Activated T-cell treated with anti-CD3 and anti-CD28 coated beads, Interleukin-2, amount 50 U/mL, for 72 hours (primary cell): ENCODE data around the gene SLC34A3. TPM values are rescaled to one million over a fixed set of nuclear protein-coding genes. Genes with fewer than 3 reads are reported as not detected.
A peak's percentile ranks its signal among the peaks of the same experiment; 100 is the strongest.

Source experiments
- ATAC-seq, 2 donors: fragments of 150-1000 bp; cut with Tn5 transposase; replicated peaks in 1 of 2; 2 replicates each; pipeline ENCODE4 v1.10.0; 2021; ENCODE audit warnings: moderate library complexity in 2 of 2, mild to moderate bottlenecking in 1 of 2
- DNase-seq, 2 donors: peaks; one replicate each; pipeline ENCODE4 v3.0.0; 2021 to 2022; ENCODE audit warnings: mixed read lengths in 1 of 2
- H3K27ac Mint-ChIP-seq: one replicate; pipeline ENCODE4 v1.8.0; 2022; ENCODE audit warnings: mild to moderate bottlenecking, moderate library complexity, mixed read lengths
- H3K27me3 Mint-ChIP-seq: one replicate; pipeline ENCODE4 v1.8.0; 2022; ENCODE audit warnings: low read depth, mixed read lengths
- H3K36me3 Mint-ChIP-seq, 2 donors: one replicate each; pipeline ENCODE4 v1.8.0; 2022; ENCODE audit warnings: mixed read lengths in 2 of 2, mild to moderate bottlenecking in 1 of 2; ENCODE audit not compliant: insufficient read depth in 2 of 2
- H3K4me1 Mint-ChIP-seq: one replicate; pipeline ENCODE4 v1.8.0; 2022; ENCODE audit warnings: low read depth, mixed read lengths
- H3K4me3 Mint-ChIP-seq, 2 donors: one replicate each; pipeline ENCODE4 v1.8.0; 2022; ENCODE audit warnings: mild to moderate bottlenecking in 2 of 2, mixed read lengths in 2 of 2, moderate library complexity in 2 of 2
- H3K9me3 Mint-ChIP-seq, 2 donors: one replicate each; pipeline ENCODE4 v1.8.0; 2022; ENCODE audit warnings: mixed read lengths in 2 of 2
- total RNA-seq, 2 donors: library from RNA; stranded (reverse); gene quantifications; one replicate each; pipeline ENCODE4 v1.2.3, GENCODE V29; 2022

SLC34A3 gene
- total RNA-seq, 2 donors from 2014 or later: 0.12 to 0.14 TPM

GRCh38 chr9:137262909-137263285 is 32.2 kb downstream of the SLC34A3 start:
- no peaks in the 10 kb centered on the region for H3K4me1 Mint-ChIP-seq
- H3K27ac Mint-ChIP-seq: no peak overlapping the region
- H3K4me3 Mint-ChIP-seq: no peak overlapping the region
- peaks cover 0 to 5% of the 10 kb centered on the region in 2 donors for H3K36me3 Mint-ChIP-seq
- DNase-seq: no peak
- ATAC-seq: no peak
- no peaks in the 10 kb centered on the region for H3K9me3 Mint-ChIP-seq
- H3K27me3 Mint-ChIP-seq: no peaks in the 10 kb centered on the region

- DNase-seq (no peak), ATAC-seq (no peak)
- Mint-ChIP-seq H3K27me3 (no peaks in the 10 kb centered on the region), H3K4me1 (no peaks in the 10 kb centered on the region), H3K4me3 (no peak overlapping the region), H3K9me3 (no peaks in the 10 kb centered on the region), H3K27ac (no peak overlapping the region), H3K36me3 (peaks cover 0 to 5% of the 10 kb centered on the region in 2 donors)
These were observed 32.8 kb downstream of the SLC34A3 start for GRCh38 chr9:137263506-137263905.

DNA sequence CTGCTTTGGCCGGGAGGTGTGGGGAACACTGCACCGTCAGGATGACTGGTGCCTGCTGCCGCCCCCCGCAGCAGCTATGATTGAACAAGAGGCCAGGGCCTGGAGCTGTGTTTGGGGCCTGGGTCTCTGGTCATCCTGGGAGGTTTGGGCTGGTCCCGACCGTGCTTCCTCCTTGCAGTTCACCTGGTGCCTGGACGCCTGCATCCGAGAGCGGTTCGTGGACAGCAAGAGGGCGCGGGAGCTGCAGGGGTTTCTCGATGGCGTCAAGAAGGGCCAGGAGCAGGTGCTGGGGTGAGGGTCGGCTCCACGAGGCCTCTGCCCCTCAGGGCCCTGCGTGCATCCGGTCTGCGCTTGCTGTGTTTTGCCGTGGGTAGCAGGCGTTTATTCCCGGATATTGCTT is 33.4 kb downstream of the SLC34A3 start:
- H3K27me3 Mint-ChIP-seq: no peaks in the 10 kb centered on the region
- H3K9me3 Mint-ChIP-seq: no peaks in the 10 kb centered on the region
- peaks cover 2 to 5% of the 10 kb centered on the region in 2 donors for H3K36me3 Mint-ChIP-seq
- DNase-seq: no peak
- no peak for ATAC-seq
- H3K4me3 Mint-ChIP-seq: no peak overlapping the region
- no peaks in the 10 kb centered on the region for H3K4me1 Mint-ChIP-seq
- no peak overlapping the region for H3K27ac Mint-ChIP-seq

DNA sequence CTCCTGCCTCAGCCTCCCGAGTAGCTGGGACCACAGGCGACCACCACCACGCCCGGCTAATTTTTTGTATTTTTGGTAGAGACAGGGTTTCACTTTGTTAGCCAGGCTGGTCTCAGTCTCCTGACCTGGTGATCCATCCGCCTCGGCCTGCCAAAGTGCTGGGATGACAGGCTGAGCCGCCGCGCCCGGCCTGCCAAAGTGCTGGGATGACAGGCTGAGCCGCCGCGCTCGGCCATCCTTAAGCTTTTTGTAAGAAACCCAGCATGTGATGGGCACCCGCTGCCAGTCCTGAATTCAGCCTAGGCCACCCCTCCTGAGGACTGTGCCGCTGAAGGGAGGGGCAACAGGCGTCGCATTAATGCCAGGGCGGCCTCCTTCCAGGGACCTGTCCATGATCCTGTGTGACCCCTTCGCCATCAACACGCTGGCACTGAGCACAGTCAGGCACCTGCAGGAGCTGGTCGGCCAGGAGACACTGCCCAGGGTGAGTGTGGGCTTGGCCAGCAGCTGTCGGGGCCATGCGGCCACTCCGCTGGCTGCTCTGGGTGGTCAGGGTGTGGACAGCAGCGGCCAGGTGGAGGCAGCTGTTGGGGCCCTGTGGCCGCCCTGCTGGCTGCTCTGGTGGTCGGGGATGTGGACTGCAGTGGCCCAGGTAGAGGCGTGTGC is 34.9 kb downstream of the SLC34A3 start:
- no peak for ATAC-seq
- no peak overlapping the region for H3K27ac Mint-ChIP-seq
- peaks cover 2 to 11% of the 10 kb centered on the region in 2 donors for H3K36me3 Mint-ChIP-seq
- H3K4me3 Mint-ChIP-seq: no peak overlapping the region
- no peak for DNase-seq
- H3K9me3 Mint-ChIP-seq: no peaks in the 10 kb centered on the region
- peaks cover 11% of the 10 kb centered on the region for H3K4me1 Mint-ChIP-seq
- no peaks in the 10 kb centered on the region for H3K27me3 Mint-ChIP-seq

DNA sequence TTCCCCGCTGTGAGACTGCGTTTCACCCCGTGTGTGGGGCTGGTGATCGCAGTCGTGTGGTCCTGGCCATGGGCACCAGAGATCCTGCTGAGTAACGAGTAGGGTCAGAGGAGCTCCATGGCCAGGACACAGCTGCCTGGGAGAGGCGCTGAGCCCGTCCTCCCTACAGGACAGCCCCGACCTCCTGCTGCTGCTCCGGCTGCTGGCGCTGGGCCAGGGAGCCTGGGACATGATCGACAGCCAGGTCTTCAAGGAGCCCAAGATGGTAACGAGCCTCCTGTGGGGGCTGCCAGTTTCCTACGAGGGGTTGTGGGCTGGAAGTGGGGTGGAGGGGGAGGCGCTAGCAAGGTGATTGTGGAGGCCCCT is 35.4 kb downstream of the SLC34A3 start:
- Mint-ChIP-seq H3K27me3 (no peaks in the 10 kb centered on the region), H3K4me3 (no peak overlapping the region), H3K36me3 (peaks cover 2 to 11% of the 10 kb centered on the region in 2 donors), H3K4me1 (peaks cover 13% of the 10 kb centered on the region), H3K9me3 (no peaks in the 10 kb centered on the region), H3K27ac (no peak overlapping the region)
- DNase-seq (no peak), ATAC-seq (no peak)

- peaks cover 2 to 8% of the 10 kb centered on the region in 2 donors for H3K36me3 Mint-ChIP-seq
- no peak for ATAC-seq
These were observed 36.1 kb downstream of the SLC34A3 start for GRCh38 chr9:137266585-137267453.

GRCh38 chr9:137267933-137268355 is 37.2 kb downstream of the SLC34A3 start:
- H3K27ac Mint-ChIP-seq: no peak overlapping the region
- DNase-seq (no peak), ATAC-seq (no peak)
- no peak overlapping the region for H3K4me3 Mint-ChIP-seq
- no peaks in the 10 kb centered on the region for H3K27me3 Mint-ChIP-seq
- H3K36me3 Mint-ChIP-seq: peaks cover 2 to 6% of the 10 kb centered on the region in 2 donors
- peaks cover 19% of the 10 kb centered on the region for H3K4me1 Mint-ChIP-seq
- no peaks in the 10 kb centered on the region for H3K9me3 Mint-ChIP-seq

More at GRCh38 chr9:137266585-137267453, 36.1 kb downstream of the SLC34A3 start:
- H3K4me3 Mint-ChIP-seq: no peak overlapping the region
- no peak overlapping the region for H3K27ac Mint-ChIP-seq
- no peak for DNase-seq
- peaks cover 19% of the 10 kb centered on the region for H3K4me1 Mint-ChIP-seq
- no peaks in the 10 kb centered on the region for H3K9me3 Mint-ChIP-seq
- H3K27me3 Mint-ChIP-seq: no peaks in the 10 kb centered on the region

DNA sequence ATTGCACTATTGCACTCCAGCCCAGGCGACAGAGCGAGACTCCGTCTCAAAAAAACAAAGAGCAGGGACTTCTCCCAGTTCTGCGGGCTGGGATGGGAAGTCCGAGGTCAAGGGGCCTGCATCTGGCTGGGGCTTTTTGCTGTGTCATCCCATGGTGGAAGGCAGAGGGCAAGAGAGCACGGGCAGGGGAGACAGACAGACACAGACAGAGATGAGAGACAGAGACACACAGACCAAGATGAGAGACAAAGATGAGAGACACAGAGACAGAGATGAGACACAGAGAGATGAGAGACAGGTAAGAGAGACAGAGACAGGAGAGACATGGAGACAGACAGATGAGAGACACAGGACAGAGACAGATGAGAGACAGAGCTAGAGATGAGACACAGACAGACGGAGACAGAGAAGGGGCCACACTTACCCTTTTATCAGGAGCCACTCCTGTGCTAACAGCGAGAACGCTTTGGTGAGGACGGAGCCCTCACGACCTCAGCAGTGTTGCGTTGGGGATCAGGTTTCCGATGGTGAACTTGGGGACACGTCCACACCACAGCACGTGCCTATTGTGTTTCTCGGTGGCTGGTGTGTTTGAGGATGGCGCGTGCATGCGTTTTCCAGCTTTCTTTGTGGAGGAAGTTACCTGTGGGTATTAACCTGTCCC is 38.0 kb downstream of the SLC34A3 start:
- H3K27me3 Mint-ChIP-seq: no peaks in the 10 kb centered on the region
- peaks cover 2 to 8% of the 10 kb centered on the region in 2 donors for H3K36me3 Mint-ChIP-seq
- DNase-seq (no peak), ATAC-seq (no peak)
- H3K4me1 Mint-ChIP-seq: peaks cover 19% of the 10 kb centered on the region
- no peak overlapping the region for H3K27ac Mint-ChIP-seq
- H3K9me3 Mint-ChIP-seq: no peaks in the 10 kb centered on the region
- H3K4me3 Mint-ChIP-seq: no peak overlapping the region

DNA sequence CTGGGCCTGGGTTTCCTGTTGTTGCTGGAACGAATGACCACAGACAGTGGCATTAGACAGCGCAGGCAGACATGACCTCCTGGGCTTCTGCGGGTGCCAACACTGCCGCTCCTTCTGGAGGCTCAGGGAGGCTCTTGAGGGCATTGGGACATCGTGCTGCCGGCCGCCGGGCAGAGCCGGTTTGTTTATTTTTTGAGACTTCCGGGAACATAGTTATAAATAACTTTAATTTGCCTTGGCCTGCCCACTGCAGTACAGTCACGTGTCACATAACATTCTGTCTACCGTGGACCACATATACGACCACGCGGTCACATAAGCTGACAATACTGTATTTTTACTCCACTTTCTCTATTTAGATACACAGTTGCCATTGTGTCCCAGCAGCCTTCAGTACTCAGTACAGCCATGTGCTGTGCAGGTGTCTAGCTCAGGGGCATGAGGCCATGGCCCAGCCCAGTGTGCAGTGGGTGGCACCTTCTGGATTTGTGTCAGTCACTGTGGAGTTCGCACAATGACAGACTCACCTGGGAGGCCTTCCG is 38.6 kb downstream of the SLC34A3 start:
- Mint-ChIP-seq H3K4me1 (peaks cover 19% of the 10 kb centered on the region), H3K4me3 (no peak overlapping the region), H3K27me3 (no peaks in the 10 kb centered on the region), H3K27ac (no peak overlapping the region), H3K36me3 (peaks cover 2 to 8% of the 10 kb centered on the region in 2 donors), H3K9me3 (no peaks in the 10 kb centered on the region)
- DNase-seq: no peak
- ATAC-seq: no peak

- ATAC-seq: peak in 1 of 2 donors; percentile 43
- Mint-ChIP-seq H3K4me1 (peaks cover 19% of the 10 kb centered on the region), H3K27me3 (no peaks in the 10 kb centered on the region), H3K36me3 (peaks cover 2 to 8% of the 10 kb centered on the region in 2 donors), H3K9me3 (no peaks in the 10 kb centered on the region), H3K4me3 (no peak overlapping the region), H3K27ac (no peak overlapping the region)
- no peak for DNase-seq
These were observed 40.4 kb downstream of the SLC34A3 start for GRCh38 chr9:137270929-137271695.

DNA sequence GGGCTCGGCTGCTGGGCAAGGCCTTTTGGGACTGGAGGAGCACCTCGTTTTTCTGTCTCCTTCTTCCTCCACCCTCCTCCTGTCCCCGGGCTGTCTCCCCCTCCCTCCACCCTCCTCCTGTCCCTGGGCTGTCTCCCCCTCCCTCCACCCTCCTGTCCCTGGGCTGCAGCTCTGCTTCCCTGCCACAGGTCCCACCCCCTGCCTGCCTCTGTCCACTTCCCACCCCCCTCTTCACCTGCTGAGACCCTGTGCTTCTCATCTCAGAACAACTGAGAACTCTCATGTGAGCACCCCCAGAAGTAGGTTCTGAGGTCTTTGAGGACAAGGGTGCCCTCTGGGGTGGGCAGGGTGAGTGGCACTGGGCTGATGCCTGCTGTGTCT is 41.0 kb downstream of the SLC34A3 start:
- Mint-ChIP-seq H3K4me3 (no peak overlapping the region), H3K27me3 (no peaks in the 10 kb centered on the region), H3K36me3 (peaks cover 2 to 8% of the 10 kb centered on the region in 2 donors), H3K27ac (no peak overlapping the region), H3K9me3 (no peaks in the 10 kb centered on the region), H3K4me1 (peaks cover 21% of the 10 kb centered on the region)
- DNase-seq (no peak), ATAC-seq (no peak)

GRCh38 chr9:137272241-137273094 is 41.8 kb downstream of the SLC34A3 start:
- ATAC-seq (no peak), DNase-seq (no peak)
- Mint-ChIP-seq H3K4me1 (peaks cover 28% of the 10 kb centered on the region), H3K36me3 (peaks cover 2 to 8% of the 10 kb centered on the region in 2 donors), H3K9me3 (no peaks in the 10 kb centered on the region), H3K4me3 (no peak overlapping the region), H3K27ac (no peak overlapping the region), H3K27me3 (no peaks in the 10 kb centered on the region)
